Lower lobe of right lung (tissue), 2 donors: ENCODE data around the gene HID1. TPM values are rescaled to one million over a fixed set of nuclear protein-coding genes. Genes with fewer than 3 reads are reported as not detected.
"Not testable (repeated sequence)": the region's sequence is repeated elsewhere in the genome, so short reads cannot be mapped to it uniquely, and the experiment has no call there.

Experiments
- ATAC-seq, 2 donors: fragments of 200-7000 bp; cut with Tn5 transposase; one replicate each; pipeline ENCODE4 v1.9.1; 2020 to 2022; ENCODE audit warnings: mild to moderate bottlenecking in 2 of 2, moderate library complexity in 2 of 2
- DNase-seq: peaks from one replicate; pipeline ENCODE4 v3.0.0-alpha.2; 2020
- H3K27ac ChIP-seq: fragments of 200-600 bp; one replicate; pipeline ENCODE4 v1.8.0; 2022
- H3K27me3 ChIP-seq: fragments of 200-600 bp; one replicate; pipeline ENCODE4 v1.8.0; 2022; ENCODE audit warnings: low read depth
- H3K36me3 ChIP-seq: fragments of 200-600 bp; one replicate; pipeline ENCODE4 v1.8.0; 2022; ENCODE audit warnings: mild to moderate bottlenecking
- H3K4me1 ChIP-seq: fragments of 200-600 bp; one replicate; pipeline ENCODE4 v1.8.0; 2022
- H3K4me3 ChIP-seq: fragments of 200-600 bp; one replicate; pipeline ENCODE4 v1.8.0; 2022; ENCODE audit warnings: mild to moderate bottlenecking
- H3K9me3 ChIP-seq: fragments of 200-600 bp; one replicate; pipeline ENCODE4 v1.8.0; 2022
- CTCF ChIP-seq: fragments of 200-600 bp; IDR thresholded peaks from one replicate; pipeline ENCODE4 v1.8.0; 2022; ENCODE audit warnings: antibody characterized with exemption, mild to moderate bottlenecking
- intact Hi-C: fragments of 100-400 bp; cut with DNase I; formaldehyde crosslinking; loops from one replicate; pipeline ENCODE4 v1.11.0; 2022
- total RNA-seq: library from RNA; stranded (reverse); fragmentation: NEBNext Ultra II Directional; extraction: Animal tissue kit (Norgen Biotek cat#: 25700); gene quantifications from one replicate; pipeline ENCODE4 v1.2.1, GENCODE V29; 2021
- donor health status: DM: no; HTN: yes; CAD: no; lungs with severe emphysema.

HID1 gene
- total RNA-seq, 1 donor from 2014 or later = 28.6 TPM

- Histone ChIP-seq H3K9me3 (no peaks in the 10 kb centered on the region), H3K4me1 (peaks cover 22% of the 10 kb centered on the region), H3K36me3 (peaks cover 3% of the 10 kb centered on the region), H3K27me3 (no peaks in the 10 kb centered on the region), H3K4me3 (no peak overlapping the region), H3K27ac (no peak overlapping the region)
- intact Hi-C loops = no loop called here
- ATAC-seq = no peak
- DNase-seq = no peak
- no peak for TF ChIP-seq CTCF
Observed at GRCh38 chr17:75009139-75009724, 36.7 kb upstream of the HID1 start.

- no peak for DNase-seq
- ATAC-seq = no peak
- Histone ChIP-seq H3K27me3 (no peaks in the 10 kb centered on the region), H3K27ac (no peak overlapping the region), H3K4me3 (no peak overlapping the region), H3K4me1 (peaks cover 15% of the 10 kb centered on the region), H3K36me3 (peaks cover 9% of the 10 kb centered on the region), H3K9me3 (no peaks in the 10 kb centered on the region)
- intact Hi-C loops = no loop called here
- TF ChIP-seq CTCF = no peak
Observed at GRCh38 chr17:75008373-75008772, 35.8 kb upstream of the HID1 start.

GRCh38 chr17:75006653-75007052 lies 34.1 kb upstream of the HID1 start:
- intact Hi-C loops = no loop called here
- peaks cover 4% of the 10 kb centered on the region for H3K4me1 ChIP-seq
- DNase-seq = no peak
- no peak for TF ChIP-seq CTCF
- H3K4me3 ChIP-seq = no peak overlapping the region
- no peak overlapping the region for H3K27ac ChIP-seq
- ATAC-seq = no peak
- H3K9me3 ChIP-seq = no peaks in the 10 kb centered on the region
- peaks cover 23% of the 10 kb centered on the region for H3K36me3 ChIP-seq
- no peaks in the 10 kb centered on the region for H3K27me3 ChIP-seq

GRCh38 chr17:75006084-75006483 lies 33.5 kb upstream of the HID1 start:
- H3K27me3 ChIP-seq, H3K9me3 ChIP-seq, ATAC-seq, H3K27ac ChIP-seq, DNase-seq, intact Hi-C loops, H3K4me3 ChIP-seq, H3K4me1 ChIP-seq: not testable (repeated sequence)
- peaks cover 29% of the 10 kb centered on the region for H3K36me3 ChIP-seq

- intact Hi-C loops = no loop called here
- TF ChIP-seq CTCF = no peak
- Histone ChIP-seq H3K4me1 (no peaks in the 10 kb centered on the region), H3K9me3 (no peaks in the 10 kb centered on the region), H3K36me3 (peaks cover 34% of the 10 kb centered on the region), H3K27ac (no peak overlapping the region), H3K27me3 (no peaks in the 10 kb centered on the region), H3K4me3 (no peak overlapping the region)
- no peak for ATAC-seq
- DNase-seq = no peak
Observed at GRCh38 chr17:75005291-75005690, 32.7 kb upstream of the HID1 start.

GRCh38 chr17:75004371-75004770 lies 31.8 kb upstream of the HID1 start:
- no peaks in the 10 kb centered on the region for H3K4me1 ChIP-seq
- ATAC-seq (no peak), DNase-seq (no peak)
- no peaks in the 10 kb centered on the region for H3K27me3 ChIP-seq
- no peak overlapping the region for H3K27ac ChIP-seq
- no peak for TF ChIP-seq CTCF
- H3K4me3 ChIP-seq = no peak overlapping the region
- no peaks in the 10 kb centered on the region for H3K9me3 ChIP-seq
- H3K36me3 ChIP-seq = peaks cover 41% of the 10 kb centered on the region
- intact Hi-C loops = no loop called here
